ENCODE results near the gene GCK. TPM values are rescaled to one million over a fixed set of nuclear protein-coding genes. Genes with fewer than 3 reads are reported as not detected.

Gene GCK
- total RNA-seq, 2 donors from 2014 or later, result 0.91 to 2.7 TPM

GRCh38 chr7:44096326-44096881 is 92.8 kb downstream of the GCK start:
- TF ChIP-seq POLR2A (IDR thresholded peaks at IDR 0.05) (no peak), POLR2AphosphoS5 (IDR thresholded peaks at IDR 0.05) (no peak)
- TF ChIP-seq, protein P1, sequence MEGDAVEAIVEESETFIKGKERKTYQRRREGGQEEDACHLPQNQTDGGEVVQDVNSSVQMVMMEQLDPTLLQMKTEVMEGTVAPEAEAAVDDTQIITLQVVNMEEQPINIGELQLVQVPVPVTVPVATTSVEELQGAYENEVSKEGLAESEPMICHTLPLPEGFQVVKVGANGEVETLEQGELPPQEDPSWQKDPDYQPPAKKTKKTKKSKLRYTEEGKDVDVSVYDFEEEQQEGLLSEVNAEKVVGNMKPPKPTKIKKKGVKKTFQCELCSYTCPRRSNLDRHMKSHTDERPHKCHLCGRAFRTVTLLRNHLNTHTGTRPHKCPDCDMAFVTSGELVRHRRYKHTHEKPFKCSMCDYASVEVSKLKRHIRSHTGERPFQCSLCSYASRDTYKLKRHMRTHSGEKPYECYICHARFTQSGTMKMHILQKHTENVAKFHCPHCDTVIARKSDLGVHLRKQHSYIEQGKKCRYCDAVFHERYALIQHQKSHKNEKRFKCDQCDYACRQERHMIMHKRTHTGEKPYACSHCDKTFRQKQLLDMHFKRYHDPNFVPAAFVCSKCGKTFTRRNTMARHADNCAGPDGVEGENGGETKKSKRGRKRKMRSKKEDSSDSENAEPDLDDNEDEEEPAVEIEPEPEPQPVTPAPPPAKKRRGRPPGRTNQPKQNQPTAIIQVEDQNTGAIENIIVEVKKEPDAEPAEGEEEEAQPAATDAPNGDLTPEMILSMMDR (IDR thresholded peaks at IDR 0.05), result no peak
- H3K4me1 ChIP-seq (replicated peaks), result no peaks in the 10 kb centered on the region
- no peak overlapping the region for H3K4me3 ChIP-seq
- H3K27ac ChIP-seq, result no peak overlapping the region
- no peaks in the 10 kb centered on the region for H3K27me3 ChIP-seq (replicated peaks; ENCODE audit: insufficient read depth)
- intact Hi-C loops (cut with DNase I), result no loop called here
- no peaks in the 10 kb centered on the region for H3K9me3 ChIP-seq
- WGBS, result 89% methylated on average over 8 of the region's 8 CpGs
- H3K36me3 ChIP-seq, result no peaks in the 10 kb centered on the region
- no peak for DNase-seq (ENCODE audit: low spot score)

DNA sequence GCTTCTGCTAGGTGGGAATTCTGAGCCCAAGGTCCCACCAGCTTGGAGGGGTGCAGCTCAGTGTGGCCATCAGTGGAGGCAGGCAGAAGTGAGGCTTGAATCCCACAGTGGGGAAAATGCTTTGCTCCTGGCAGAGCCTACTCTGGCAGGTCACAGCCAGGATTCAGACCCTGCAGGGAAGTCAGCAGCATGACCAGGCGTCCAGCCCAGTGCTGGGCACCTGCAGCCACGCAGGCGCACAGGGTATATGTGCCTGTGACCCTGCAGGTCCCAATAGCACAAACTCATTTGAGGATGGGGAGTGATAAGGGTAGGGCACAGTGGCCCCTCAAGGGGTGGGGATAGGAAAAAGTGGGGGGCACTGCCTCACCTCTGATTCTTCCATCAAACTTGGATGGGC is 93.5 kb downstream of the GCK start:
- no peaks in the 10 kb centered on the region for H3K36me3 ChIP-seq
- no peaks in the 10 kb centered on the region for H3K4me1 ChIP-seq (replicated peaks)
- H3K27me3 ChIP-seq (replicated peaks; ENCODE audit: insufficient read depth), result no peaks in the 10 kb centered on the region
- TF ChIP-seq POLR2AphosphoS5 (IDR thresholded peaks at IDR 0.05), result no peak
- TF ChIP-seq, protein P1 (IDR thresholded peaks at IDR 0.05), result no peak
- TF ChIP-seq POLR2A (IDR thresholded peaks at IDR 0.05), result no peak
- intact Hi-C loops (cut with DNase I), result no loop called here
- H3K4me3 ChIP-seq, result no peak overlapping the region
- no peak overlapping the region for H3K27ac ChIP-seq
- WGBS, result 100% methylated on average over 3 of the region's 3 CpGs
- H3K9me3 ChIP-seq, result no peaks in the 10 kb centered on the region
- DNase-seq (ENCODE audit: low spot score), result no peak

GRCh38 chr7:44094883-44095592 is 94.2 kb downstream of the GCK start:
- 44% methylated on average over 2 of the region's 2 CpGs for WGBS
- TF ChIP-seq POLR2A (IDR thresholded peaks at IDR 0.05), result no peak
- TF ChIP-seq, protein P1 (IDR thresholded peaks at IDR 0.05), result no peak
- no peak for TF ChIP-seq POLR2AphosphoS5 (IDR thresholded peaks at IDR 0.05)
- no peaks in the 10 kb centered on the region for H3K27me3 ChIP-seq (replicated peaks; ENCODE audit: insufficient read depth)
- H3K9me3 ChIP-seq, result no peaks in the 10 kb centered on the region
- no peak overlapping the region for H3K4me3 ChIP-seq
- H3K4me1 ChIP-seq (replicated peaks), result no peaks in the 10 kb centered on the region
- H3K27ac ChIP-seq, result no peak overlapping the region
- intact Hi-C loops (cut with DNase I), result no loop called here
- DNase-seq (ENCODE audit: low spot score), result no peak
- H3K36me3 ChIP-seq, result no peaks in the 10 kb centered on the region

DNA sequence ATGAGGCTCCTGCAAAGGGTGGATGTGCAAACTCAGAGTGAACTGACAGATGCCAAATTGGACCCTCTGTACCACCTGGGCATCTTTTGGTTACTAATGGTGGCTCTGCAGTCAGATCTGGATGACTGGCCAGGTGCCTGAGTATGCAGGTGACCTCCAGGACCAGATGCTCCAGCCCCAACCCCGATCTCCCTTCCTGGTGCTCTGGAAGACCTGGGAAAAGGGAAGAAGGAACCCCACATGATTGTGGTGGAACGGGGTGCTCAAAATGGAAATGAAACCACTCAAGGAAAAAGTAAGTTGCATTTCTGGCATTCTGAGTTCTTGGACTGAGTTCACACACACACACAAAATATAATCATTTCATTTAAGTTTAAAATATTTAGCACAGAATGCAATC is 94.9 kb downstream of the GCK start:
- intact Hi-C loops (cut with DNase I), result no loop called here
- WGBS, result 47% methylated on average over 2 of the region's 2 CpGs

More for the DNA sequence above, 94.9 kb downstream of the GCK start:
- Histone ChIP-seq H3K4me3 (no peak overlapping the region), H3K27ac (no peak overlapping the region), H3K4me1 (replicated peaks) (no peaks in the 10 kb centered on the region), H3K27me3 (replicated peaks; ENCODE audit: insufficient read depth) (no peaks in the 10 kb centered on the region), H3K9me3 (no peaks in the 10 kb centered on the region), H3K36me3 (no peaks in the 10 kb centered on the region)
- DNase-seq (ENCODE audit: low spot score), result no peak
- TF ChIP-seq POLR2A (IDR thresholded peaks at IDR 0.05) (no peak), POLR2AphosphoS5 (IDR thresholded peaks at IDR 0.05) (no peak)
- TF ChIP-seq, protein P1 (IDR thresholded peaks at IDR 0.05), result no peak

Small RNA genes lying within 50 kb of the gene (small RNA-seq; reads per million reads assigned to genes)
- gene RNA5SP230, result 0 reads per million in 2 donors

Other genes starting within 250 kb of the GCK start
- under 1 TPM in 1 of 2 donors, not detected in 1; 0.17 TPM for gene SPDYE1, start 191.5 kb downstream of the GCK start, total RNA-seq
- gene DBNL, start 144.7 kb downstream of the GCK start, total RNA-seq, result 100 to 1,000 TPM; 118 to 120 TPM
- gene PGAM2, start 123.9 kb downstream of the GCK start, total RNA-seq, result 1 to 10 TPM in 1 of 2 donors, not detected in 1; 9.7 TPM
- 10 to 100 TPM; 63.7 to 80.7 TPM for gene POLM, start 106.9 kb downstream of the GCK start, total RNA-seq
- 100 to 1,000 TPM in 1 of 2 donors, 10 to 100 TPM in 1; 40.4 to 219 TPM for gene AEBP1, start 85.1 kb downstream of the GCK start, total RNA-seq
- 10 to 100 TPM; 53.1 to 65.9 TPM for gene POLD2, start 65.9 kb downstream of the GCK start, total RNA-seq
- gene MYL7, start 48.1 kb downstream of the GCK start, total RNA-seq, result not detected
- 10 to 100 TPM; 63.5 to 68.4 TPM for gene YKT6, start 11.5 kb upstream of the GCK start, total RNA-seq
- gene CAMK2B, start 136.2 kb upstream of the GCK start, total RNA-seq, result 10 to 100 TPM in 1 of 2 donors, 1 to 10 TPM in 1; 5.7 to 16.9 TPM